GM21360 (cell line): ENCODE data around the gene RIPK4.
"Not testable (repeated sequence)": the region's sequence is repeated elsewhere in the genome, so short reads cannot be mapped to it uniquely, and the experiment has no call there.

Source experiments
- ATAC-seq: cut with Tn5 transposase; IDR thresholded peaks from one replicate; pipeline ENCODE4 v1.9.1; 2021; ENCODE audit warnings: mild to moderate bottlenecking, moderate library complexity; ENCODE audit not compliant: unreplicated experiment

Gene RIPK4

DNA sequence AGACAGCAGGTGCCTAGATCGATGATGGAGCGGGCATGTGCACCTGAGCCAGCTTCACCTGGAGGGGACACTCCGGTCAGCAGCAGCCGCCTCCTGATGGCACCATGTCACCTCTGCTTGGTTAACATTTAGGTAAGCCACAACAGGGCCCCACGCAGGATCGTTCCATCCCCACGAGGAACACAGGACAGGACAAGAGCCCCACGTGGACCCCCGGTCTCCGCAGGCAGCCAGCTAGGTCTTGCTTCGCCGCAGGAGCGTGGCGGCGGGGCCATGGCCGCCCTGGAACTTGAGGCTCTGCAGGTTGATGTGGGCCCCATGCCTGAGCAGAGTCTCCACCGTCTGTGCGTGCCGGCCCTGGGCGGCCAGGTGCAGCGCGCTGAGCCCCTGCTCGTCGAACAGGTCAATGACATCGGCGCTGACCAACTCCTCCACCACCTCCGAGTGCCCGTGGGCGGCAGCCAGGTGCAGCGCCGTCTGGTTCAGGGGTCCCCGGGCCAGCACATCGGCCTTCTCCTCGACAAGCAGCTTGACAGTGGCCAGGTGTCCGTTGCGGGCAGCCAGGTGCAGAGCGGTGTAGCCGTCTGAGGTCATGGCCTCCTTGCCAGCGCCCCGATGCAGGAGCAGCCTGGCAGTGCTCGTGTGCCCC, 26.1 kb downstream of the RIPK4 start:
- ATAC-seq = no peak

DNA sequence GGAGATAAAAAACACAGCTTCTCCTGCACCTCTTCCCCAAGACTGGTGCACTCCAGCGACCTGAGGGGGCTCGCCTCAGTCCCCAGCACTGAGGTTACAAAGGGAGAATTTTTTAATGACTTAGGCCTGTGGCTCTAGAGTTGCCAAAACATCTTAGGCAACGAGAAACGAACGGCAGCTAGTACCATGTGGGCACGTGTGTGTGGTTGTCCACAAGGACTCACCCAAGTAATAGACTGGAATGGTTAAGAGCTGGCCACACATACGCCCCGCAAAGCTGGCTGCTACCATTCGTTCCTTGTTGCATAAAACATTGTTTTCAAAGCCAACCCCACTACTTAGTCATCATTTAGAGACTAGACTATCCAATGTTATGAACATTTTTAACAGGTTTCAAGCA, 26.9 kb downstream of the RIPK4 start:
- no peak for ATAC-seq

DNA sequence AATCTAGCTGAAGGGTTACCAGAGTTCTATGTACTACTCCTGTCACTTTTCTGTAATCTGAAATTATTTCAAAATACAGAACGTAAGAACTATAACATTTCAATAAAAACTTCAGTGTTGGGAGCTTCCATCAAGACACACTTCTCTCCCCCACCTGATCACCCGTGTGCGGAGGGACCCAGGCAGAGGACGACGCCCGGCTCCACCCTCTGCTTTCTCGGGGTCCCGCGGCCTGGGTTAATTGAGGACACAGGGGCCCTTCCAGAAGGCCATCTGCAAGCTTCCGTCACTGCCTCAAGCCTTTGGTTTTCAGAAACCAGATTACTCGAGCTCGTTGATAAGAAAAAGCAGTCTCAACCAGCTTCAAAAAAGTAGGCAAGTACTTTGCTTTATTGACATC, 27.8 kb downstream of the RIPK4 start:
- no peak for ATAC-seq

DNA sequence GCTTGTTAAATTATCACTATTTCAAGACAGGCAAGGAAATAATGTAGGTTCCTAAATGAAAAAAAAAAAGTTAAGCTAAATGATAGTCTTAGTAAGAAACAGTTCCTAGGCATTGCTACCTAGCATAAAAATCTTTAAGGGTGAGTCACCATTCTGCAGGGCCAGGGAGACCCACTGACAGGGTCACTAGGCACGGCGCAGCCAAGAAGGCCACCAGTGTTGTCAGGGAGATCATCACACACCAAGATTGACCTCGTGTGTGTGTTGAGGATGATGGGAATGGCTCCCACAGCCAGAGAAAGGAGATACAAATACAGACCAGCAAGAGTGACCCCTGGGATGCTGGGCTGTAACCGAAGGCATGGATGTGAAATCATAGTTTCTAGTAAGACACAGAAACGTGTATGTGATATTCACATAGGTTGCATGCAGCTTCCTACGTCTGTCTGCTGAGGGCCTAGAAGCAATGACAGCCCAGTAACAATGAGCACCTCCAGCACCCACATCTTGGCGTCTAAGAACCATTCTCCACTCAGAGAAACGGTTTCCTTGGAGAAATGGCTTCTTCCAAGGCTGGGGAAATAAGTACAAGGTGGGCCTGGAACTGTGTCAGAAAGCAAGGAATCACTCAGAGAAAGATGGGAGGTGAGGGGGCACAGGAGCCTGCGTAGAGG, 29.1 kb downstream of the RIPK4 start:
- ATAC-seq = no peak

DNA sequence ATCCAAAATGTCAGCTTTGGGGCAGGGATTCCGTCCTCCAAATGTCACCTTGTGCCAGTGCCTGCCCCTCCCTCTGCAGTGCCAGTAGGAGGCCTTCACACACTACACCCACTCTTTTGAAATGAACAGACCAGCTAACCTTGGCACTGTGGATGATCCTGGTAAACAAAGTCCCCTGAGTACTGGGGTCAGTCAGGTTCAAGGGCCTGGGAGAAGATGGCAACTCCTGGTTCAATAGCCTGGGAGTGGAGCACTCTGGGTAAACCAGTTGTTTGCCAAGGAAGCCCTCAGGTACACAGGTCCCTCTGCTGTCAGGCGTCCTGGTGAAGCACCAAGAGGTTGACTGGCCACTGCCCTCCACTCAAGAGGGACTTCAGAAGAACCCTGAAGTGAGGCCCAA, 30.4 kb downstream of the RIPK4 start:
- no peak for ATAC-seq

DNA sequence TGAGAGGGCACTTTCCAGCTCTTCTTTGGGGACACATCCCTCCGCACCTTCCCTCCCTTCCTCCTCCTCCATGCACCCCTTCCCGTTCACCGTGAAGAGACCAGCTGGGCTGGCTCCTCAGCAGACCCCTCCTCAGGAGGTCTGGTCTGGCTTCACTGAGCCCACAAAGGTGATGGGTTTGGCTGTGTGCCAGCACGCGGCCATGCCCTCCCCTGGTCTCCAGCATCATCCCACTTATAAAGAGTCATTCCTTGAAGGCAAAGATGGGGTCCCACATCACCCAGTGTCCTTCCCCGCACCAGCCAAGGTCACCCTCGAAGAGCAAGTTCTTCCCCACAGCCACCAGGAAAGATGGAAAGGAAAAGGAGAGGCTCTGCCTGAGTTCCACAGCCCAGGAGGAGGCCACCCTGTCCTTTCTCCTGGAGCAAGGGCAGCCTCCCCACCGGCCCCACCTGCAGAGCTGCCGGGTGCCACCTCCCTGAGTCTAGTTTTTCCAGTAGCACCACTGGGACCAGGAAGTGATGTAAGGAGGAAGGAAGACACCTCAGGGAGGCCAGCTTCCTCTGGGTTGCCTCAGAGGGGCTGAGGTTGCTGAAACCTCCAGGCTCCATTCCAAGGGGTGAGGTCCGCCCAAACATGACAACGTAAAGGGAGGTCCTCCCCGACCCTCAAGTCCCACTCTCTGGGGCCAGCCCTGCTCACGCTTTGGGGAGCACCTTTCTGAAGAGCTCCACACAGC, 32.7 kb downstream of the RIPK4 start:
- no peak for ATAC-seq

- ATAC-seq = no peak
Observed at GRCh38 chr21:41731081-41731480, 35.8 kb downstream of the RIPK4 start.

DNA sequence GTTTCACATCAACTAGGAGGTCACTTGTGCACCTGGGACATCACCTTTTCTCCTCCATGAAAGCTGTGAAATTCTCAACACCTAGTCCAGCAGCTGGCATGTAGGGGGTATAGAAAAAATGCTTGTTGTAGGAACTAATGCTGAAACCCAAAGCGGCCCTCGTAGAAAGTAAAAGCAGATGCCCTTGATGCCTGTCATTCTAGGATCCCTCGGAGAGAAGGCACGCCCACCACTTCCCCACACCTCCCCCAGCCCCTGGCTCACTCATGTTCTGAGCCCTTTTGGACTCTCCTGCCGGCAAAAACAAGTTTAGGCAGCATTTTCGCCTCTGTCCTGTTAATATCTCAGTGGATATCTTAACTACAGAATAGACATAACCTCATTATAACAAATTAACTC, 36.5 kb downstream of the RIPK4 start:
- ATAC-seq = no peak

- no peak for ATAC-seq
Observed at GRCh38 chr21:41729701-41730366, 37.0 kb downstream of the RIPK4 start.

- no peak for ATAC-seq
Observed at GRCh38 chr21:41727784-41728763, 38.8 kb downstream of the RIPK4 start.

GRCh38 chr21:41726970-41727783, 39.7 kb downstream of the RIPK4 start:
- ATAC-seq = no peak

DNA sequence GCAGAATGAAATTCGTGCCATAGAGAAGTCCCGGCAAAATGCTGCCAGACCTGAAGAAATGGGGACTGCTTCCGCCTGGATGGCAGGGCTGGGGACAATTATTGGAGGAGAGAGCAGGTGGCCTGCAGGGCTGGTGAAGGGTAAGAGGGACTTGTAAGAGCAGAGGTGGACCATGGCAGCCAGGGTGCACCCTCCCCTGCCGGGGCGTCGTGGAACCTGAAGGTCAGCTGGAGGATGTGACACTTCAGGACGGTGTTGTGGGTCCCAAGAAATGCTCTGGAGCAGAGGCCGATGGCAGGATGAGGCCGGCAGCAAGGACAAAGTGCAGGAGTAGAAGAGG, 40.3 kb downstream of the RIPK4 start:
- ATAC-seq = no peak

GRCh38 chr21:41726058-41726558, 40.7 kb downstream of the RIPK4 start:
- ATAC-seq = no peak

- no peak for ATAC-seq
Observed at GRCh38 chr21:41725421-41726031, 41.3 kb downstream of the RIPK4 start.

DNA sequence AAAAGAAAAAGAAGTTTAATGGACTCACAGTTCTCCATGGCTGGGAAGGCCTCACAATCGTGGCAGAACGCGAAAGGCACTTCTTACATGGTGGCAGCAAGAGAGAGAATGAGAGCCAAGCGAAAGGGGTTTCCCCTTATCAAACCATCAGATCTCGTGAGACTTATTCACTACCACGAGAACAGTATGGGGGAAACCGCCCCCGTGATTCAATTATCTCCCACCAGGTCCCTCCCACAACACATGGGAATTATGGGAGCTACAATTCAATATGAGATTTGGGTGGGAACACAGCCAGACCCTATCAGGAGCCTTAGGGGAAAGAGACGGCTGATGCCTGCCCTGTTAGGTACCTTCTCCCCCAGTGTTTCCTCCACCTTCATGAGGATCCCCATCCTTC, 43.0 kb downstream of the RIPK4 start:
- not testable (repeated sequence) for ATAC-seq

- no peak for ATAC-seq
Observed at GRCh38 chr21:41722052-41723018, 44.5 kb downstream of the RIPK4 start.

- ATAC-seq = no peak
Observed at GRCh38 chr21:41720250-41720649, 46.6 kb downstream of the RIPK4 start.

GRCh38 chr21:41719691-41720090, 47.2 kb downstream of the RIPK4 start:
- no peak for ATAC-seq
